Calu3 (cell line): Measurements from ENCODE around the gene MIOS. TPM values are rescaled to one million over a fixed set of nuclear protein-coding genes. Genes with fewer than 3 reads are reported as not detected.
A peak's percentile ranks its signal among the peaks of the same experiment; 100 is the strongest.

Source experiments
- Bru-seq: library from RNA; stranded (reverse); fragments of 400-500 nt; gene quantifications from one replicate; lab custom pipeline; 2021; lab: Mats Ljungman, UMichigan
- BruChase-seq, 2 experiments: library from RNA; stranded (reverse); fragments of 400-500 nt; gene quantifications; one replicate each; lab custom pipeline; 2021; lab: Mats Ljungman, UMichigan
- BruUV-seq: library from RNA; stranded (reverse); fragments of 400-500 nt; replicated peaks from 2 replicates; lab custom pipeline; 2021; lab: Mats Ljungman, UMichigan
- CTCF ChIA-PET: fragments of 300-600 bp; sonication (Branson Sonifier 250); formaldehyde crosslinking; loops from one replicate; lab custom pipeline; 2022; ENCODE audit warnings: antibody characterized with exemption; lab: Charles Lee
- DNase-seq: peaks from one replicate; pipeline ENCODE4 v3.0.0; 2022
- H3K27ac Mint-ChIP-seq: one replicate; pipeline ENCODE4 v1.8.0; 2022; ENCODE audit warnings: mixed read lengths; ENCODE audit not compliant: unreplicated experiment
- H3K27me3 Mint-ChIP-seq: one replicate; pipeline ENCODE4 v1.8.0; 2022; ENCODE audit warnings: mixed read lengths; ENCODE audit not compliant: unreplicated experiment
- H3K36me3 Mint-ChIP-seq: one replicate; pipeline ENCODE4 v1.8.0; 2022; ENCODE audit warnings: mild to moderate bottlenecking, moderate library complexity, mixed read lengths; ENCODE audit not compliant: insufficient read depth, unreplicated experiment
- H3K4me1 Mint-ChIP-seq: one replicate; pipeline ENCODE4 v1.8.0; 2022; ENCODE audit warnings: mild to moderate bottlenecking, low read depth, mixed read lengths; ENCODE audit not compliant: unreplicated experiment
- H3K4me3 Mint-ChIP-seq: one replicate; pipeline ENCODE4 v1.8.0; 2022; ENCODE audit warnings: mild to moderate bottlenecking, low read depth, moderate library complexity, mixed read lengths; ENCODE audit not compliant: unreplicated experiment
- H3K9me3 Mint-ChIP-seq: one replicate; pipeline ENCODE4 v1.8.0; 2022; ENCODE audit warnings: low read depth, mixed read lengths; ENCODE audit not compliant: unreplicated experiment
- CTCF ChIP-seq: fragments of 200-600 bp; IDR thresholded peaks from one replicate; pipeline ENCODE4 v1.8.0; 2022; ENCODE audit warnings: antibody characterized with exemption; ENCODE audit not compliant: unreplicated experiment
- intact Hi-C: fragments of 100-400 bp; cut with micrococcal nuclease; formaldehyde crosslinking; loops from one replicate; pipeline ENCODE4 v1.10.0; 2022; ENCODE audit not compliant: unreplicated experiment
- long read RNA-seq: library from polyadenylated mRNA; stranded (forward); transcript quantifications from one replicate; pipeline ENCODE4 v2.0.0, GENCODE V29; 2022
- total RNA-seq: library from RNA; stranded (reverse); gene quantifications from 2 replicates; pipeline ENCODE4 v1.2.3, GENCODE V29; 2022

MIOS gene
- total RNA-seq (38.2 and 46.5 TPM in 2 replicates), Bru-seq, nascent RNA (percentile 89 among the genes with signal in this experiment), BruChase-seq, experiment 1, labeled RNA remaining after a 6-hour chase (percentile 78 among the genes with signal in this experiment), BruChase-seq, experiment 2, labeled RNA remaining after a 2-hour chase (percentile 87 among the genes with signal in this experiment)
- long read RNA-seq, transcript MIOS-202 (12 exons, 3,095 nt), result major isoform, 8 of 37 reads
- long read RNA-seq, partial matches to known transcripts, result 9 of 37 reads
- long read RNA-seq, other reads (novel, unspliced or antisense), result 16 of 37 reads

DNA sequence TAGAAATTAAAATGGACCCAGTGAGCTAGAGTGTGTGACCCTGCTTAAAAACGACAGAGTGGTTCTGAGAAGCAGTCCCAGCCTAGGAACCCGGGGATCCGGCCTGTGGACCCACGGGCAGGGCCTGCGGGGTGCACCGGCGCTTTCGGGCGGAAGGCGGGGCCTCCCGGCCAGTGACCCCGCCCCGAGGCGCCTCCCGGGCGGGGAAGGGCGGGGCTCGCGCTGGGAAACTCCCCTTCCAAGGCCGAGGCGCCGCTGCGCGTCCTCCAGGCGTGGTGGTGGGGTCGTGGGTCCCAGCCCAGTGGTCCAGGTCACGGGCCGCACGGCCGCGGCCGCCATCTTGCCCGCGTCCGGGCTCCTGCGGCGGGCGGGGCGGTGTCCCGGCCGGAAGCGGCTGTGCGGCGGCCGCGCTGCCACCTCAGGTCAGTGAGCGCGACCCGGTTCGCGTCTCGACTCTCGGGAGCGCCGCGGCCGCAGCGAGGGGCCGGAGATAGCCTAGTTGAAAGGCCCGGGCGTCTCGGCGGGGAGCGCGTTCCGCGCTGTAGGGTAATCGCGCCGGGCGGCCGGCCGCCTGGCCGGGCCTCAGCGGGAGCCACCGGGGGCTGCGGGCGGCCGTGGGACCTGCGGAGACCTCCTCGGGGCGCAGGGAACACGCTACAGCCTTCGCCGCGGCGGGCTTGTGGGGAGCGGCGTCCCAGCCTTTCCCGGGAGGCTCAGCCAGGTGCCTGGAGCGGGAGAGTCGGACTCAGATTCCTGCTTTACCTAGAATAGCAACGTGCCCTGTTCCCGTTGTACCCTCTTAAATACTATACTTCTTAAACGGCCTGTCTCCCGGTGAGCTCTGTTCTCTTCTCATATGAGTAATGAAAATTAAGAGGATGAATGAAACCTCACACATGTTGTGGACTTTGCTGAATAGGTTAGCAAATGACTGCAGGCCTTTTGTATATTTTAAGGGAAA, at the start of gene MIOS:
Gene MIOS (plus strand): TSS at position 234 of the 961 bp plus-strand sequence. CDS start 5,592 bp downstream, outside the sequence.
- H3K4me1 Mint-ChIP-seq, result peaks cover 27% of the 10 kb centered on the region
- BruUV-seq, result no TSS peak
- H3K27ac Mint-ChIP-seq, result no peak within 1 kb of the TSS
- H3K27me3 Mint-ChIP-seq, result no peaks in the 10 kb centered on the region
- CTCF ChIA-PET, result interaction anchor here (0.6 to 0.7 kb wide), 2 partner anchors 440 to 959 kb away, joined by 3 to 5 read pairs; no protein-coding TSS in a partner anchor
- no peak within 1 kb of the TSS for H3K4me3 Mint-ChIP-seq
- no peak for TF ChIP-seq CTCF
- intact Hi-C loops, result loop anchor here (10.0 kb wide), 1 partner anchor 382 kb away; the partner anchor contains the start of gene C1GALT1
- peak; percentile 95 for DNase-seq
- H3K9me3 Mint-ChIP-seq, result no peaks in the 10 kb centered on the region
- peaks cover 16% of the 10 kb centered on the region for H3K36me3 Mint-ChIP-seq

DNA sequence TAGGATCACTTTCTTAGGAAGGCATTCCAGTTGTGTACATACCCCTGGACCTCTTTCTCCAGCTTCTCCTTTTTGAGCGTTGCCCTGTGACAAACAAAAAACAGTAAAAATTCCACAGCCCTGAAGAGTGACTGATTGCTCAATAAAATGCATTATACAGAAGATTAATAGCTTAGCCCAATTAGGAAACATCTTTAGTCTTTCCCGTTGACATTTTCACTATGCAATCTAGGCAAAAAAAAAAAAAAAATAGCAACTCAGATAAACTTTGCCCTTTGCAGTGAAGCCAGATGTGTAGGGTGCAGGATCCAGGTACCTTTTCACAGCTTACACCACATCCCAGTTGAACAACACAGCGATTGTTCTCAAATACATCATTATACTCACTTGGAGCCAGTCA, 48.9 kb upstream of the MIOS start:
- no peak overlapping the region for H3K27ac Mint-ChIP-seq
- H3K4me1 Mint-ChIP-seq, result peaks cover 54% of the 10 kb centered on the region
- DNase-seq, result no peak
- H3K27me3 Mint-ChIP-seq, result no peaks in the 10 kb centered on the region
- no peak overlapping the region for H3K4me3 Mint-ChIP-seq
- no peaks in the 10 kb centered on the region for H3K36me3 Mint-ChIP-seq
- intact Hi-C loops, result loop anchor here (10.0 kb wide), 1 partner anchor 333 kb away; the partner anchor contains the start of gene C1GALT1
- no peaks in the 10 kb centered on the region for H3K9me3 Mint-ChIP-seq
- no peak for TF ChIP-seq CTCF
- BruUV-seq, result no TSS peak
- CTCF ChIA-PET, result interaction anchor here (0.7 kb wide), 1 partner anchor 80 kb away, joined by 5 read pairs; no protein-coding TSS in a partner anchor

DNA sequence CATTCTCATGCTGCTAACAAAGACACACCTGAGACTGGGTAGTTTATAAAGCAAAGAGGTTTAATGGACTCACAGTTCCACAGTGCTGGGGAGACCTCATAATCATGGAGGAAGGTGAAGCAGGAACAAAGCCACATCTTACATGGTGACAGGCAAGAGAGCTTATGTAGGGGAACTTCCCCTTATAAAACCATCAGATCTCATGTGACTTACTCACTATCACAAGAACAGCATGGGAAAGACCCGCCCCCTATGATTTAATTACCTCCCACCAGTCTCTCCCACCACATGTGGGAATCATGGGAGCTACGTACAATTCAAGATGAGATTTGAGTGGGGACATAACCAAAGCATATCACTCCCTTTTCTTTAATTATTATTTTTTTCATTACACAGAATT, 47.6 kb upstream of the MIOS start:
- peaks cover 46% of the 10 kb centered on the region for H3K4me1 Mint-ChIP-seq
- intact Hi-C loops, result loop anchor here (10.0 kb wide), 1 partner anchor 334 kb away; the partner anchor contains the start of gene C1GALT1
- CTCF ChIA-PET, result interaction anchor here (0.6 kb wide), 1 partner anchor 76 kb away, joined by 6 read pairs; no protein-coding TSS in a partner anchor
- DNase-seq, result no peak
- BruUV-seq, result no TSS peak
- no peak for TF ChIP-seq CTCF
- H3K4me3 Mint-ChIP-seq, result no peak overlapping the region
- H3K27me3 Mint-ChIP-seq, result no peaks in the 10 kb centered on the region
- H3K9me3 Mint-ChIP-seq, result no peaks in the 10 kb centered on the region
- H3K27ac Mint-ChIP-seq, result peak overlapping the region; percentile 48
- no peaks in the 10 kb centered on the region for H3K36me3 Mint-ChIP-seq

DNA sequence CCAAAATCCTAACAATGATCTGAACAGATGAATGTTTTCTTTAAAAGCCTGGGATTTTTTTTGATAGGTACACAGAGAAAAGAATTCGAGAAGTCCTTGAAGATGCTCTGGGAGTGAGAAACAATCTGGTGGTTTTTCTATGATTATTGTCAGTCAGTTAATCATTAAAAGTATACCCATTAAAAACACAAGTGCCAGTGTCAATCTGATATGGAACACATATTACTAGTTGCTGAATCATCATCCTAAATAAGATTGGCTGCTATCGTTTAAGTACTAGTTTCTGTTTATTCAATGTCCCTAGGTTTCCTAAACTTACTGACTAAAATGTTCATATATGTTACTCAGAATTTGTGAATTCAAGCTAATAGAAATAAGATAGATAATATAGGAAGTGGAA, 47.2 kb upstream of the MIOS start:
- CTCF ChIA-PET, result no interaction called here
- intact Hi-C loops, result loop anchor here (10.0 kb wide), 1 partner anchor 335 kb away; the partner anchor contains the start of gene C1GALT1
- Mint-ChIP-seq H3K9me3 (no peaks in the 10 kb centered on the region), H3K27me3 (no peaks in the 10 kb centered on the region), H3K4me3 (no peak overlapping the region), H3K4me1 (peaks cover 46% of the 10 kb centered on the region), H3K36me3 (no peaks in the 10 kb centered on the region), H3K27ac (peak overlapping the region; percentile 48)
- no peak for DNase-seq
- TF ChIP-seq CTCF, result no peak
- no TSS peak for BruUV-seq
